CD4-positive, alpha-beta T cell (primary cell): ENCODE measurements around the gene FBXO41. TPM values are rescaled to one million over a fixed set of nuclear protein-coding genes. Genes with fewer than 3 reads are reported as not detected.

Source experiments
- ATAC-seq: fragments of 200-7000 bp; cut with Tn5 transposase; one replicate; pipeline ENCODE4 v1.10.0; 2022; ENCODE audit warnings: mild to moderate bottlenecking; ENCODE audit not compliant: poor library complexity
- CTCF ChIA-PET: fragments of 350-600 bp; sonication (Branson Sonifier 250); formaldehyde crosslinking; loops from one replicate; lab custom pipeline; 2021; ENCODE audit warnings: antibody characterized with exemption, inconsistent platforms; lab: Charles Lee
- POLR2A ChIA-PET: fragments of 350-600 bp; sonication (Branson Sonifier 250); formaldehyde crosslinking; loops from one replicate; lab custom pipeline; 2021; ENCODE audit warnings: antibody characterized with exemption, inconsistent platforms; lab: Charles Lee
- DNase-seq, 14 experiments: peaks; one replicate each; pipeline ENCODE4 v3.0.0-alpha.2; 2013 to 2020; ENCODE audit warnings: mixed read lengths in 2 of 14
- H3K27ac ChIP-seq, 2 donors: one replicate each; pipeline versions ENCODE4 v1.5.1 to v1.7.0; 2013; ENCODE audit warnings: low read length in 2 of 2, low read depth in 1 of 2, mild to moderate bottlenecking in 1 of 2
- H3K27me3 ChIP-seq, 2 experiments: 1 replicate in 1 of 2; 2 replicates in 1 of 2; pipeline versions ENCODE4 v1.6.1 to v1.7.0; 2013; ENCODE audit warnings: low read length in 2 of 2, control low read depth in 1 of 2, mild to moderate bottlenecking in 1 of 2, moderate library complexity in 1 of 2; ENCODE audit not compliant: insufficient read depth in 2 of 2, control insufficient read depth in 1 of 2
- H3K36me3 ChIP-seq: one replicate; pipeline ENCODE4 v1.6.1; 2013; ENCODE audit warnings: low read length, control low read depth; ENCODE audit not compliant: insufficient read depth
- H3K4me1 ChIP-seq: one replicate; pipeline ENCODE4 v1.6.1; 2013; ENCODE audit warnings: low read length, control low read depth; ENCODE audit not compliant: insufficient read depth
- H3K4me3 ChIP-seq: one replicate; pipeline ENCODE4 v1.5.1; 2013; ENCODE audit warnings: mild to moderate bottlenecking, low read length, moderate library complexity
- H3K9me3 ChIP-seq, 2 experiments: 1 replicate in 1 of 2; 2 replicates in 1 of 2; pipeline versions ENCODE4 v1.6.1 to v1.7.0; 2013; ENCODE audit warnings: low read length in 2 of 2, mild to moderate bottlenecking in 2 of 2, control low read depth in 1 of 2, moderate library complexity in 1 of 2; ENCODE audit not compliant: control insufficient read depth in 1 of 2, insufficient read depth in 1 of 2
- H3K27ac Mint-ChIP-seq: one replicate; pipeline ENCODE4 v1.8.0; 2020; ENCODE audit warnings: mixed read lengths
- H3K27me3 Mint-ChIP-seq: one replicate; pipeline ENCODE4 v1.8.0; 2021; ENCODE audit warnings: mixed read lengths
- H3K36me3 Mint-ChIP-seq: one replicate; pipeline ENCODE4 v1.8.0; 2021; ENCODE audit warnings: low read depth, mixed read lengths
- H3K4me1 Mint-ChIP-seq: one replicate; pipeline ENCODE4 v1.8.0; 2021; ENCODE audit warnings: low read depth, mixed read lengths
- H3K4me3 Mint-ChIP-seq: one replicate; pipeline ENCODE4 v1.8.0; 2020; ENCODE audit warnings: mild to moderate bottlenecking, mixed read lengths
- H3K9me3 Mint-ChIP-seq: one replicate; pipeline ENCODE4 v1.8.0; 2020; ENCODE audit warnings: mixed read lengths
- CTCF ChIP-seq: fragments of 200-600 bp; IDR thresholded peaks from one replicate; pipeline ENCODE4 v1.8.0; 2022; ENCODE audit warnings: antibody characterized with exemption, mild to moderate bottlenecking
- intact Hi-C, 2 experiments: fragments of 100-400 bp; cut with DNase I in 1 of 2; cut with micrococcal nuclease in 1 of 2; formaldehyde crosslinking; loops; one replicate each; pipeline versions ENCODE4 v1.15.1 to v1.9.0; 2023 to 2025; cut with DNase I, micrococcal nuclease
- total RNA-seq, 174 experiments: library from RNA in 2 of 174; stranded (reverse) in 2 of 174; gene quantifications; one replicate each; pipeline ENCODE4 v1.2.3 and lab custom pipeline; 2021 to 2026

FBXO41 gene
- total RNA-seq, 2 experiments from 2014 or later, result 14.0 to 16.0 TPM

GRCh38 chr2:73267008-73267407 is 17.3 kb downstream of the FBXO41 start:
- Histone ChIP-seq H3K27me3 (no peaks in the 10 kb centered on the region), H3K4me3 (no peak overlapping the region), H3K4me1 (peaks cover 10% of the 10 kb centered on the region), H3K36me3 (no peaks in the 10 kb centered on the region), H3K9me3 (no peaks in the 10 kb centered on the region), H3K27ac (no peak overlapping the region)
- Mint-ChIP-seq H3K36me3 (peaks cover 26% of the 10 kb centered on the region), H3K9me3 (no peaks in the 10 kb centered on the region), H3K27me3 (no peaks in the 10 kb centered on the region), H3K4me3 (peak overlapping the region; percentile 11), H3K27ac (no peak overlapping the region), H3K4me1 (peaks cover 28% of the 10 kb centered on the region)
- CTCF ChIA-PET, result no interaction called here
- POLR2A ChIA-PET, result no interaction called here
- intact Hi-C loops, result no loop called here
- no peak for DNase-seq
- ATAC-seq, result no peak
- no peak for TF ChIP-seq CTCF

- Histone ChIP-seq H3K27ac (no peak overlapping the region), H3K27me3 (no peaks in the 10 kb centered on the region), H3K4me1 (peaks cover 10% of the 10 kb centered on the region), H3K9me3 (no peaks in the 10 kb centered on the region), H3K4me3 (no peak overlapping the region), H3K36me3 (no peaks in the 10 kb centered on the region)
- H3K4me3 Mint-ChIP-seq, result no peak overlapping the region
- ChIA-PET CTCF (no interaction called here), POLR2A (no interaction called here)
- H3K9me3 Mint-ChIP-seq, result no peaks in the 10 kb centered on the region
- ATAC-seq (no peak), DNase-seq (no peak)
- H3K27ac Mint-ChIP-seq, result no peak overlapping the region
- intact Hi-C loops, result no loop called here
- H3K4me1 Mint-ChIP-seq, result peaks cover 28% of the 10 kb centered on the region
- peaks cover 31% of the 10 kb centered on the region for H3K36me3 Mint-ChIP-seq
- no peak for TF ChIP-seq CTCF
- H3K27me3 Mint-ChIP-seq, result no peaks in the 10 kb centered on the region
These were observed 18.0 kb downstream of the FBXO41 start for GRCh38 chr2:73266061-73266901.

GRCh38 chr2:73265298-73266060 is 18.8 kb downstream of the FBXO41 start:
- no peak overlapping the region for H3K27ac ChIP-seq
- H3K9me3 ChIP-seq, result no peaks in the 10 kb centered on the region
- H3K4me3 ChIP-seq, result no peak overlapping the region
- no peaks in the 10 kb centered on the region for H3K36me3 ChIP-seq
- H3K36me3 Mint-ChIP-seq, result peaks cover 32% of the 10 kb centered on the region
- no peak overlapping the region for H3K4me3 Mint-ChIP-seq
- DNase-seq (no peak), ATAC-seq (no peak)
- peaks cover 28% of the 10 kb centered on the region for H3K4me1 Mint-ChIP-seq
- intact Hi-C loops, result no loop called here
- no peak for TF ChIP-seq CTCF
- H3K27ac Mint-ChIP-seq, result no peak overlapping the region
- no peaks in the 10 kb centered on the region for H3K27me3 Mint-ChIP-seq
- CTCF ChIA-PET, result no interaction called here
- POLR2A ChIA-PET, result no interaction called here
- no peaks in the 10 kb centered on the region for H3K27me3 ChIP-seq
- peaks cover 10% of the 10 kb centered on the region for H3K4me1 ChIP-seq
- no peaks in the 10 kb centered on the region for H3K9me3 Mint-ChIP-seq
